Gastroesophageal sphincter (tissue), 3 donors: Measurements from ENCODE around the gene RNASE8.

Source experiments
- CTCF ChIP-seq, 4 experiments: fragments of 200-600 bp in 2 of 4; fragments of 450-650 bp in 2 of 4; sonication (generic) in 1 of 4; IDR thresholded peaks; one replicate each; pipeline ENCODE4 v1.5.1; 2017 to 2019; ENCODE audit warnings: antibody characterized with exemption in 4 of 4, mild to moderate bottlenecking in 2 of 4, moderate library complexity in 2 of 4
- EP300 ChIP-seq: sonication (generic); formaldehyde crosslinking; IDR thresholded peaks from one replicate; pipeline ENCODE4 v1.6.1; 2017; ENCODE audit warnings: antibody characterized with exemption, mild to moderate bottlenecking
- POLR2A ChIP-seq, 2 donors: fragments of 450-650 bp; IDR thresholded peaks; one replicate each; pipeline ENCODE4 v1.6.1; 2017; ENCODE audit warnings: antibody characterized with exemption in 2 of 2, mild to moderate bottlenecking in 2 of 2, moderate library complexity in 1 of 2
- POLR2AphosphoS5 ChIP-seq: sonication (generic); formaldehyde crosslinking; IDR thresholded peaks from one replicate; pipeline ENCODE4 v1.6.1; 2017; ENCODE audit warnings: antibody characterized with exemption

GRCh38 chr14:21015312-21015711 is 42.3 kb upstream of the RNASE8 start:
- TF ChIP-seq CTCF (IDR thresholded peaks at IDR 0.05) (no peak), POLR2A (IDR thresholded peaks at IDR 0.05) (no peak), POLR2AphosphoS5 (no peak), EP300 (no peak)
